Tibial nerve (tissue), 4 donors: Measurements from ENCODE around the gene PSD2. TPM values are rescaled to one million over a fixed set of nuclear protein-coding genes. Genes with fewer than 3 reads are reported as not detected.

Experiments used
- DNase-seq, 2 donors: peaks; one replicate each; pipeline ENCODE4 v3.0.0-alpha.2; 2019; ENCODE audit warnings: low spot score in 2 of 2
- H3K27ac ChIP-seq, 4 donors: fragments of 200-600 bp; sonication (generic) in 3 of 4; one replicate each; pipeline ENCODE4 v1.5.1; 2017 to 2019; ENCODE audit warnings: mild to moderate bottlenecking in 1 of 4
- H3K27me3 ChIP-seq, 2 donors: fragments of 200-600 bp; sonication (generic) in 1 of 2; one replicate each; pipeline versions ENCODE4 v1.5.1 to v1.6.0; 2017 to 2019
- H3K36me3 ChIP-seq, 3 donors: fragments of 200-600 bp; sonication (generic); one replicate each; pipeline ENCODE4 v1.5.1; 2018 to 2019
- H3K4me1 ChIP-seq, 4 donors: fragments of 200-600 bp; sonication (generic) in 3 of 4; one replicate each; pipeline ENCODE4 v1.5.1; 2017 to 2019
- H3K4me3 ChIP-seq, 4 donors: fragments of 200-600 bp; sonication (generic) in 3 of 4; one replicate each; pipeline ENCODE4 v1.5.1; 2017 to 2019; ENCODE audit warnings: mild to moderate bottlenecking in 1 of 4, moderate library complexity in 1 of 4
- H3K9me3 ChIP-seq, 4 donors: fragments of 200-600 bp; sonication (generic) in 3 of 4; one replicate each; pipeline ENCODE4 v1.5.1; 2017 to 2019
- CTCF ChIP-seq, 5 experiments: fragments of 200-600 bp in 3 of 5; fragments of 450-650 bp in 2 of 5; sonication (generic) in 3 of 5; IDR thresholded peaks; one replicate each; pipeline ENCODE4 v1.5.1; 2016 to 2019; ENCODE audit warnings: antibody characterized with exemption in 5 of 5, mild to moderate bottlenecking in 3 of 5, moderate library complexity in 2 of 5
- EP300 ChIP-seq, 2 donors: sonication (generic); formaldehyde crosslinking; IDR thresholded peaks; one replicate each; pipeline ENCODE4 v1.6.1; 2017; ENCODE audit warnings: antibody characterized with exemption in 2 of 2, mild to moderate bottlenecking in 1 of 2
- POLR2A ChIP-seq, 2 donors: fragments of 450-650 bp; IDR thresholded peaks; one replicate each; pipeline ENCODE4 v1.6.1; 2017; ENCODE audit warnings: antibody characterized with exemption in 2 of 2, mild to moderate bottlenecking in 2 of 2, moderate library complexity in 2 of 2
- WGBS, 2 donors: methylation state at CpG; one replicate each; pipeline ENCODE4 v1.1.5; 2018; 5-methylcytosine and 5-hydroxymethylcytosine counted together
- total RNA-seq, 4 donors: library from RNA; depleted of rRNA; stranded (reverse); fragments of >200 nt; gene quantifications; one replicate each; pipeline ENCODE4 v1.1.0, GENCODE V29; 2016

The PSD2 gene
- total RNA-seq, result under 1 TPM in 3 of 4 donors, not detected in 1; under 0.01 to 0.30 (median 0.21) TPM

GRCh38 chr5:139795074-139796001 is at the start of gene PSD2:
TSS of gene PSD2 (plus strand) at chr5:139795808. CDS start at chr5:139809441, 13,633 bp downstream.
- peaks cover 0 to 50% of the 10 kb centered on the region in 2 donors for H3K27me3 ChIP-seq
- WGBS, 2 donors, result 4% methylated on average over 34 to 62 of the region's 83 CpGs
- no peak for TF ChIP-seq CTCF (IDR thresholded peaks at IDR 0.05)
- TF ChIP-seq EP300 (IDR thresholded peaks at IDR 0.05), result no peak
- no peak for TF ChIP-seq POLR2A (IDR thresholded peaks at IDR 0.05)

GRCh38 chr5:139746691-139747582 is 48.7 kb upstream of the PSD2 start:
- Histone ChIP-seq H3K27me3 (peaks cover 0 to 6% of the 10 kb centered on the region in 2 donors), H3K4me3 (peak overlapping the region; percentile 30 to 55 (median 48)), H3K9me3 (no peaks in the 10 kb centered on the region), H3K27ac (peak overlapping the region; percentile 4 to 92 (median 82)), H3K36me3 (no peaks in the 10 kb centered on the region), H3K4me1 (peaks cover 0 to 50% (median 24%) of the 10 kb centered on the region in 4 donors)
- no peak for DNase-seq
- WGBS, 2 donors, result 3% methylated on average over 31 to 33 of the region's 44 CpGs
- no peak for TF ChIP-seq POLR2A (IDR thresholded peaks at IDR 0.05)
- no peak for TF ChIP-seq CTCF (IDR thresholded peaks at IDR 0.05)
- TF ChIP-seq EP300 (IDR thresholded peaks at IDR 0.05), result no peak

More at GRCh38 chr5:139795074-139796001, at the start of gene PSD2:
- no peaks in the 10 kb centered on the region for H3K36me3 ChIP-seq
- H3K27ac ChIP-seq, result no peak within 1 kb of the TSS
- H3K9me3 ChIP-seq, result no peaks in the 10 kb centered on the region
- peaks cover 0 to 13% (median 5%) of the 10 kb centered on the region in 4 donors for H3K4me1 ChIP-seq
- peak within 1 kb of the TSS in 3 of 4 donors; percentile 22 to 53 (median 27) for H3K4me3 ChIP-seq
- no peak for DNase-seq

DNA sequence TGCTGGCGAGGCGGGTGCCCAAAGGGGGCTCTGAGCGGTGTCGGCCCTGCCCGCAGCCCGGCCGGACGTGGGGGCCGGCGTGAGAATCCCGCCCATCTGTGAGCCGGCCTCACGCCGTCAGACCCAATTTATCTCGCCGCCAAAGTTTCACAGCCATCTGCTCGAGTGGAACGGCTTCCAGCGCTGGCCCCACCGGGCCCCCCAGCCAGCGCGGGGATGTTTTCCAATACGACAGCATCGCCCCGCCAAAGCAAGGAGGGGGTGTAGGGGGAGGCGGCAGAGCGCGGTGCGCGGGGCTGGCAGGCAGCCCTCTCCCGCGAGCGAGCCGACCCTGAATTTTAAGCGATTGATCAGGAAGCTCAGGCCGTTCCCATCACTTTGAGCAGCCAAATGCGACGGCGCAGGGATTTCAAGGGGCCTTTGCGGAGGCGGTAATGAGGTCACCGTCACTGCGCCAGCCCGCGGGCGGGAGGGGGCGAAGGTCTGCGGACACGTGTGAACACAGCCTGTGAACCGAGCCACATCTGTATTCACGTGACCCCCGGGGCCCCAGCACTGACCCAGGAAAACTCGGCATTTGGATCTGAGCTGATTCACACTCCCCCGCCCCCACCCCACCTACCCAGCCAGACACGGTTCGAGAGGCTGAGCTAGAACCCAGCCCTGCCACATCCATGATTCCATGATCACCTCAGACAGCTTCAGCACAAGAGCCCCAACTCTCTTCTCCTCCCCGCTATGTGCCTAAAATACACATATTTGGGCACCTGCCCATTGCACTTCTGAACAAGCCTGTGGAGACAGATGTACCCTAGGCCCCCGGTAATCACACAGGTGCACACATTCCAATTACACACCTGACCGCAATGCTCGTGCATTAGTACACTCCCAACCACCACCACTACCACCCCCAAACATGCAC is 47.8 kb upstream of the PSD2 start:
- H3K4me3 ChIP-seq, result peak overlapping the region; percentile 30 to 55 (median 48)
- whole genome bisulfite sequencing, 2 donors, result 5 to 6% methylated on average over 31 to 33 of the region's 60 CpGs
- peaks cover 0 to 51% (median 24%) of the 10 kb centered on the region in 4 donors for H3K4me1 ChIP-seq
- DNase-seq, result peak in 1 of 2 donors; percentile 32
- peak overlapping the region in 3 of 4 donors; percentile 76 to 92 (median 87) for H3K27ac ChIP-seq
- TF ChIP-seq CTCF (IDR thresholded peaks at IDR 0.05) (no peak), EP300 (IDR thresholded peaks at IDR 0.05) (peak in 1 of 2 donors; percentile 65)
- H3K9me3 ChIP-seq, result no peaks in the 10 kb centered on the region
- H3K36me3 ChIP-seq, result no peaks in the 10 kb centered on the region
- peaks cover 0 to 13% of the 10 kb centered on the region in 2 donors for H3K27me3 ChIP-seq

- Histone ChIP-seq H3K4me1 (peaks cover 0 to 54% (median 24%) of the 10 kb centered on the region in 4 donors), H3K27ac (peak overlapping the region in 1 of 4 donors; percentile 92), H3K36me3 (no peaks in the 10 kb centered on the region), H3K27me3 (peaks cover 0 to 14% of the 10 kb centered on the region in 2 donors), H3K4me3 (no peak overlapping the region), H3K9me3 (no peaks in the 10 kb centered on the region)
- TF ChIP-seq POLR2A (IDR thresholded peaks at IDR 0.05), result no peak
- no peak for TF ChIP-seq EP300 (IDR thresholded peaks at IDR 0.05)
- TF ChIP-seq CTCF (IDR thresholded peaks at IDR 0.05), result no peak
- DNase-seq, result no peak
- 41 to 50% methylated on average over 27 of the region's 27 CpGs for WGBS, 2 donors
Observed at GRCh38 chr5:139748505-139748826, 47.1 kb upstream of the PSD2 start.
